ENCODE results near the gene CATSPERB. TPM values are rescaled to one million over a fixed set of nuclear protein-coding genes. Genes with fewer than 3 reads are reported as not detected.

The CATSPERB gene
- total and polyA plus RNA-seq, 2 donors (not counting 3 experiments of a cell fraction or from before 2014, with no cell fraction given), result not detected

GRCh38 chr14:91716999-91717398, 14.9 kb downstream of the CATSPERB start:
- H3K9ac ChIP-seq (replicated peaks; ENCODE audit: extremely low read depth, insufficient read depth, low read length), result no peak overlapping the region
- no peaks in the 10 kb centered on the region for H3K27me3 ChIP-seq (ENCODE audit: control insufficient read depth in 2 of 2, insufficient read depth in 2 of 2, low read length in 2 of 2)
- H2AFZ ChIP-seq (ENCODE audit: low read depth, low read length), result no peak overlapping the region
- no peak for DNase-seq (ENCODE audit: low read depth, low spot score)
- FAIRE-seq, result no peak
- ChIA-PET POLR2A (no interaction called here), CTCF (no interaction called here)
- TF ChIP-seq EZH2 (IDR thresholded peaks at IDR 0.05; ENCODE audit: borderline replicate concordance, low read depth, low read length, severe bottlenecking), result no peak
- no peak for TF ChIP-seq MAX (IDR thresholded peaks at IDR 0.05; ENCODE audit: insufficient read depth, insufficient read length)
- no peak for TF ChIP-seq FOS (IDR thresholded peaks at IDR 0.05; ENCODE audit: borderline replicate concordance, insufficient read depth, low read length)
- no peak for TF ChIP-seq MYC (IDR thresholded peaks at IDR 0.05; ENCODE audit: low read depth, low read length)
- no peak for TF ChIP-seq CTCF (IDR thresholded peaks at IDR 0.05; ENCODE audit: extremely low read depth in 1 of 2, insufficient read depth in 1 of 2, low read depth in 1 of 2, low read length in 2 of 2)
- no peak for TF ChIP-seq POLR2A (IDR thresholded peaks at IDR 0.05; ENCODE audit: low read depth, low read length)
- no peak for TF ChIP-seq GATA2 (IDR thresholded peaks at IDR 0.05; ENCODE audit: insufficient read depth, insufficient read length, low read depth, low read length)
- TF ChIP-seq JUN (IDR thresholded peaks at IDR 0.05; ENCODE audit: borderline replicate concordance, insufficient read depth, insufficient read length, low read depth), result no peak
- no peak for TF ChIP-seq POLR2AphosphoS5 (IDR thresholded peaks at IDR 0.05; ENCODE audit: insufficient read depth, low read depth, low read length)
- H3K27ac ChIP-seq (ENCODE audit: insufficient read depth, low read depth, low read length), result no peak overlapping the region
- dilution Hi-C loops (cut with MboI; ENCODE audit: extremely low pct_ligation_motif_present, low sequenced_read_pairs), result no loop called here
- H3K36me3 ChIP-seq (ENCODE audit: control insufficient read depth in 2 of 2, extremely low read depth in 1 of 2, insufficient read depth in 2 of 2, low read length in 2 of 2), result no peaks in the 10 kb centered on the region
- H3K4me2 ChIP-seq (ENCODE audit: insufficient read depth, low read length), result no peak overlapping the region
- no TSS peak for BruUV-seq (replicated peaks)
- no peaks in the 10 kb centered on the region for H3K4me1 ChIP-seq (ENCODE audit: control insufficient read depth, extremely low read depth, insufficient read depth, low read length)
- no peaks in the 10 kb centered on the region for H3K79me2 ChIP-seq (ENCODE audit: control insufficient read depth, insufficient read depth, low read length)
- H3K9me1 ChIP-seq (replicated peaks; ENCODE audit: control insufficient read depth, extremely low read depth, insufficient read depth, low read length), result no peaks in the 10 kb centered on the region
- H4K20me1 ChIP-seq (replicated peaks; ENCODE audit: control insufficient read depth, extremely low read depth, insufficient read depth, low read length), result no peaks in the 10 kb centered on the region
- intact Hi-C loops (cut with micrococcal nuclease), result no loop called here
- no peaks in the 10 kb centered on the region for H3K9me3 ChIP-seq (replicated peaks; ENCODE audit: control insufficient read depth, insufficient read depth, low read length)
- H3K4me3 ChIP-seq (replicated peaks in 1 of 3; ENCODE audit: insufficient read depth in 1 of 3, low read depth in 1 of 3, low read length in 3 of 3), result no peak overlapping the region

Measured in endothelial cell of umbilical vein (primary cell).